GM12874 (cell line): ENCODE measurements around the gene PCDH15.

Experiments used
- TF ChIP-seq, protein P1 (sequence below): IDR thresholded peaks from 2 replicates; pipeline ENCODE4 v1.5.1; 2011; ENCODE audit warnings: low read depth, mild to moderate bottlenecking, control low read depth, low read length, moderate library complexity; ENCODE audit not compliant: insufficient read depth

Gene PCDH15

DNA sequence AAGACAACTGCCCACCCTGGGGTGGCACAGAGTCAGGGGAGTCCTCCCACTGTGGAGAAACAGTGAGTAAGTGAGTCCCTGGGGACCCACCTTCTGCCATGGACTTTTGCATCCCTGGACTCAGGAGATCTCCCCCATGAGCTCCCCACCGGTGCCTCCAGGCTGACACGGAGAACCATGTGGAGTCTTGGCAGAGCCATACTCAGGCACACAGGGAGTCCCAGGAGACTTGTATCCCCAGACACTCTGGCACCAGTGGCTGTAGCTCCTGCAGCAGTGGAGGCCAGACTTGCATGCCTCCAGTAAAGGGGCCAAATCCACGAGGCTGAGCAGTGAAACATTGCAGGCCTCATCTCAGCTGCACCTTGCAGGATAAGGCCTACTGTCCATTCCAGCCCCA lies 791.4 kb downstream of the PCDH15 start:
- TF ChIP-seq, protein P1, sequence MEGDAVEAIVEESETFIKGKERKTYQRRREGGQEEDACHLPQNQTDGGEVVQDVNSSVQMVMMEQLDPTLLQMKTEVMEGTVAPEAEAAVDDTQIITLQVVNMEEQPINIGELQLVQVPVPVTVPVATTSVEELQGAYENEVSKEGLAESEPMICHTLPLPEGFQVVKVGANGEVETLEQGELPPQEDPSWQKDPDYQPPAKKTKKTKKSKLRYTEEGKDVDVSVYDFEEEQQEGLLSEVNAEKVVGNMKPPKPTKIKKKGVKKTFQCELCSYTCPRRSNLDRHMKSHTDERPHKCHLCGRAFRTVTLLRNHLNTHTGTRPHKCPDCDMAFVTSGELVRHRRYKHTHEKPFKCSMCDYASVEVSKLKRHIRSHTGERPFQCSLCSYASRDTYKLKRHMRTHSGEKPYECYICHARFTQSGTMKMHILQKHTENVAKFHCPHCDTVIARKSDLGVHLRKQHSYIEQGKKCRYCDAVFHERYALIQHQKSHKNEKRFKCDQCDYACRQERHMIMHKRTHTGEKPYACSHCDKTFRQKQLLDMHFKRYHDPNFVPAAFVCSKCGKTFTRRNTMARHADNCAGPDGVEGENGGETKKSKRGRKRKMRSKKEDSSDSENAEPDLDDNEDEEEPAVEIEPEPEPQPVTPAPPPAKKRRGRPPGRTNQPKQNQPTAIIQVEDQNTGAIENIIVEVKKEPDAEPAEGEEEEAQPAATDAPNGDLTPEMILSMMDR = no peak

DNA sequence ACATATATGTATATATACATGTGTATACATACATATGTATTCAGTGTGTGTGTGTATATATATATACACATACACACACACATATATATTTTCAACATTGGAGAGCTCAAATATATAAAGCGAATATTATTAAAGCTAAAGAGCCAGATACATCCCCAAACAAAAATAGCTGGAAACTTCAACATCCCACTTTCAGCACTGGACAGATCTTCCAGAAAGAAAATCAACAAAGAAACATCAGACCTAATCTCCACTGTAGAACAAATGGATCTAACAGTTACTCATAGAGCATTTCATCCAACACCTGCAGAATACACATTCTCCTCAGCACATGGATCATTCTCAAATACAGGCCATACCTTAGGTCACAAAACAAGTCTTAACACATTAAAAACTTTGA lies 799.0 kb downstream of the PCDH15 start:
- TF ChIP-seq, protein P1 = no peak

DNA sequence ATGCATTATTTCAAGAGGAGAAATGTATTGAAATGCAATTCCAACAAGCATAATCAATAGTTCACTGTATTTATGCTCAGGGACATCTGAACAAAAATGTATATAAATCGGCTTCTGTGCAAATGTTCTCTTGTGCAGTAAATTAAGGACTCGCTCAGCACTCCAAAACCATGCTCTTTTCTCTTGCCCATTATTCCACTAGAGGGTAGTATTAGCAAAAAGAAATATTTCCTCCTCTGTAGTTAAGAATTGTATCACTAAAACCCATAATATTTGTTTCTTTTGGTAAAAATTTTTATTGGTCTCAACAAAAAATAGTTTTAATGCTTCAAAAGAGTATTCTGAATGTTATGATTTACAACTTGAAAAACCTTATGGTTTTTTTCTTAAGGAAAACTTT lies 803.1 kb downstream of the PCDH15 start:
- TF ChIP-seq, protein P1 = no peak

DNA sequence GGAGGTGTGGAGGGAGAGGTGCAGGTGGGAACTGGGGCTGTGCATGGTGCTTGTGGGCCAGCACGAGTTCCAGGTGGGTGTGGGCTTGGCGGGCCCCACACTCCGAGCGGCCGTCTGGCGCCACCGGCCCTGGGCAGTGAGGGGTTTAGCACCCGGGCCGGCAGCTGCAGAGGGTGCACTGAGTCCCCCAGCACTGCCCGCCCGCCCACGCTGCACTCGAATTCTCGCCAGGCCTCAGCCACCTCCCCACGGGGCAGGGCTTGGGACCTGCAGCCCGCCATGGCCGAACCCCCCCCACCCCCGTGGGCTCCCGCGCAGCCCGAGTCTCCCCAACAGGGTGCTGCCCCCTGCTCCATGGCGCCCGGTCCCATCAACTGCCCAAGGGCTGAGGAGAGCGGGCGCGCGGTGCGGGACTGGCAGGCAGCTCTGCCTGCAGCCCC lies 810.2 kb downstream of the PCDH15 start:
- TF ChIP-seq, protein P1 = no peak

DNA sequence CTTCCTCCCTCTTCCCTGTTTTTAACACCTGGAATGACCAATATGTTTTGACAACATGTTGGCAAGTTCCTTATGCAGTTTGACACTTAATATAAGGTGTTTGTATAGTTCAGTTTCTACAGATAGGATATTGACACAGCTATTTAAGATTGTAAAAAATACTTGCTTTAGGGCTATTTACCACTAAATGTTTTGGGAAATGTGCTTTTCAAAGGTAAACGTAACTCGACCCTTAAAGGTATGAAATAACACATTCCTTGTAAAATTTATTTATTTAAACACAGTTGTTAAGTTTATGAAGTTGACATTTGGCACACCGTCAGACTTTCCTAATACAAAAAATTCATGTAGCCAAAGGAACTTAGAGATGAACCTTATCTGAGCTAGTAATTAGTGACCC lies 817.6 kb downstream of the PCDH15 start:
- TF ChIP-seq, protein P1 = no peak

DNA sequence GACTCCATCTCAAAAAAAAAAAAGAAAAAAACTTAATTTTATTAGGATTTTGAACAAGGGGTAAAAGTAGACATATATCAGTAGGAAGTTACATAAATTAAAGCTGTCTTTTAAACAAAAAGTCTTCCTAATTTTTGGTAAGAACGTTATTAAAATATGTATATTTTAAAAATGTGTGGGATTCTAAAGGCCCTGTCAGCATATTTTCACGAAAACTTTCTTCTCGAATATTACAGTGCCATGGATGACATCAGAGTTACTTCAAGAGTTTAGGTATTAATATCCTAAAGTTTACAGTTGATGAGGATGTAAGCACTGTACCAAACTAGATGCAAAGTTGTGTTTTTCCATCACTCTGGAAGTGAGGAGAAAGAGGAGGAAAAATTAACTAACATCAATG lies 820.8 kb downstream of the PCDH15 start:
- TF ChIP-seq, protein P1 = no peak

DNA sequence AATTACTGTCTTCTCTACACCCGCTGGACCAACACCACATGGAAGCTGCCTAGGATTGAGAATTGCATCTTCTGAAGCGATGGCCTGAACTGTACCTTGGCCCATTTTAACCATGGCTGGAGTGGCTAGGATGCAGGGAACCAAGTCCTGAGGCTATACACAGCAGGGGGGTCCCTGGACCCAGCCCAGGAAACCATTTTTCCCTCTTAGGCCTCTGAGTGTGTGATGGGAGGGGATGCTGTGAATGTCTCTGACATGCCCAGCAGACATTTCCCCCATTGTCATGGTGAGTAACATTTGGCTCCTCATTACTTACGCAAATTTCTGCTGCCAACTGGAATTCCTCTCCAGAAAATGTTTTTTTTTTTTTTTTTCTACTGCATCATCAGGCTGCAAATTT lies 822.7 kb downstream of the PCDH15 start:
- TF ChIP-seq, protein P1 = no peak

DNA sequence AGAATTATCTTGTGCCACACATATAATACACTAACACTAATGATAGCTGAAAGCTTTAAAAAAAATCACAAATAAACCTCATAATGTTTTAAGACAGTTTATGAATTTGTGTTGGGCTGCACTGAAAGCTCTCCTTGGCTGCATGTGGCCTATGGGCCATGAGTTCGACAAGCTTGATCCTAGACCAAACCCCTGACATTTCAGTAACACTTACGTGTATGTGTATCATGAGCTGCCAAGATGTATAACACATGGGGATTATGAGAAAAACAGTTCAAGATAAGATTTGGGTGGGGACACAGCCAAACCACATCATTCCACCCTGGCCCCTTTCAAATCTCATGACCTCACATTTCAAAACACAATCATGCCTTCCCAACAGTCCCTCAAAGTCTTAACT lies 823.8 kb downstream of the PCDH15 start:
- TF ChIP-seq, protein P1 = no peak
